Subcutaneous abdominal adipose tissue (tissue), 5 donors: ENCODE results near the gene BTBD17.

Experiments used
- H3K27ac ChIP-seq: one replicate; pipeline ENCODE4 v1.7.0; 2013; ENCODE audit warnings: low read depth, mild to moderate bottlenecking, inconsistent platforms, low read length, moderate library complexity
- H3K27me3 ChIP-seq, 5 donors: one replicate each; pipeline ENCODE4 v1.7.0; 2013; ENCODE audit warnings: low read length in 5 of 5, inconsistent platforms in 1 of 5; ENCODE audit not compliant: control insufficient read depth in 5 of 5, insufficient read depth in 4 of 5
- H3K36me3 ChIP-seq, 5 donors: one replicate each; pipeline ENCODE4 v1.7.0; 2013; ENCODE audit warnings: low read length in 5 of 5; ENCODE audit not compliant: control insufficient read depth in 5 of 5, insufficient read depth in 5 of 5
- H3K4me1 ChIP-seq, 5 donors: one replicate each; pipeline ENCODE4 v1.7.0; 2013; ENCODE audit warnings: low read length in 5 of 5, mild to moderate bottlenecking in 3 of 5, moderate library complexity in 1 of 5; ENCODE audit not compliant: control insufficient read depth in 5 of 5, insufficient read depth in 5 of 5
- H3K4me3 ChIP-seq, 5 donors: one replicate each; pipeline ENCODE4 v1.7.0; 2013; ENCODE audit warnings: low read length in 5 of 5, low read depth in 1 of 5
- H3K9ac ChIP-seq, 5 donors: one replicate each; pipeline ENCODE4 v1.7.0; 2013; ENCODE audit warnings: low read length in 5 of 5, mild to moderate bottlenecking in 4 of 5, moderate library complexity in 3 of 5
- H3K9me3 ChIP-seq, 5 donors: one replicate each; pipeline ENCODE4 v1.7.0; 2013; ENCODE audit warnings: low read length in 5 of 5; ENCODE audit not compliant: control insufficient read depth in 5 of 5
- donor health status: healthy.
- donor health status: healthy.
- donor health status: healthy.
- donor health status: healthy.
- donor health status: healthy.

BTBD17 gene

GRCh38 chr17:74339537-74340195 lies 22.0 kb downstream of the BTBD17 start:
- H3K4me3 ChIP-seq = no peak overlapping the region
- H3K4me1 ChIP-seq = peaks cover 0 to 5% (median 0%) of the 10 kb centered on the region in 5 donors
- peaks cover 11 to 35% (median 28%) of the 10 kb centered on the region in 5 donors for H3K27me3 ChIP-seq
- H3K9me3 ChIP-seq = peaks cover 0 to 1% (median 0%) of the 10 kb centered on the region in 5 donors
- no peak overlapping the region for H3K27ac ChIP-seq
- no peak overlapping the region for H3K9ac ChIP-seq
- no peaks in the 10 kb centered on the region for H3K36me3 ChIP-seq

- peaks cover 0 to 4% (median 0%) of the 10 kb centered on the region in 5 donors for H3K9me3 ChIP-seq
- peaks cover 11 to 24% (median 21%) of the 10 kb centered on the region in 5 donors for H3K27me3 ChIP-seq
- H3K9ac ChIP-seq = no peak overlapping the region
- H3K36me3 ChIP-seq = no peaks in the 10 kb centered on the region
- H3K27ac ChIP-seq = no peak overlapping the region
- H3K4me3 ChIP-seq = no peak overlapping the region
- H3K4me1 ChIP-seq = no peaks in the 10 kb centered on the region
Observed at GRCh38 chr17:74337834-74338500, 23.7 kb downstream of the BTBD17 start.

GRCh38 chr17:74336307-74336706 lies 25.4 kb downstream of the BTBD17 start:
- H3K4me1 ChIP-seq = no peaks in the 10 kb centered on the region
- H3K9me3 ChIP-seq = peaks cover 0 to 4% (median 0%) of the 10 kb centered on the region in 5 donors
- no peaks in the 10 kb centered on the region for H3K36me3 ChIP-seq
- H3K4me3 ChIP-seq = no peak overlapping the region
- no peak overlapping the region for H3K9ac ChIP-seq
- peaks cover 11 to 21% (median 17%) of the 10 kb centered on the region in 5 donors for H3K27me3 ChIP-seq
- no peak overlapping the region for H3K27ac ChIP-seq

- no peaks in the 10 kb centered on the region for H3K4me1 ChIP-seq
- peaks cover 11 to 24% (median 17%) of the 10 kb centered on the region in 5 donors for H3K27me3 ChIP-seq
- H3K4me3 ChIP-seq = no peak overlapping the region
- H3K9me3 ChIP-seq = peaks cover 0 to 4% (median 0%) of the 10 kb centered on the region in 5 donors
- no peaks in the 10 kb centered on the region for H3K36me3 ChIP-seq
- no peak overlapping the region for H3K27ac ChIP-seq
- no peak overlapping the region for H3K9ac ChIP-seq
Observed at GRCh38 chr17:74335529-74336062, 26.1 kb downstream of the BTBD17 start.

GRCh38 chr17:74334393-74335039 lies 27.2 kb downstream of the BTBD17 start:
- Histone ChIP-seq H3K27me3 (peaks cover 11 to 17% (median 14%) of the 10 kb centered on the region in 5 donors), H3K36me3 (no peaks in the 10 kb centered on the region), H3K9me3 (peaks cover 0 to 4% (median 0%) of the 10 kb centered on the region in 5 donors), H3K27ac (no peak overlapping the region), H3K9ac (no peak overlapping the region), H3K4me3 (no peak overlapping the region), H3K4me1 (no peaks in the 10 kb centered on the region)

GRCh38 chr17:74332763-74333283 lies 28.8 kb downstream of the BTBD17 start:
- Histone ChIP-seq H3K27me3 (peaks cover 4 to 8% (median 7%) of the 10 kb centered on the region in 5 donors), H3K36me3 (no peaks in the 10 kb centered on the region), H3K4me3 (no peak overlapping the region), H3K4me1 (no peaks in the 10 kb centered on the region), H3K27ac (no peak overlapping the region), H3K9me3 (peaks cover 0 to 4% (median 0%) of the 10 kb centered on the region in 5 donors), H3K9ac (no peak overlapping the region)

- Histone ChIP-seq H3K27ac (no peak overlapping the region), H3K4me1 (peaks cover 0 to 1% (median 0%) of the 10 kb centered on the region in 5 donors)
Observed at GRCh38 chr17:74332017-74332650, 29.5 kb downstream of the BTBD17 start.

GRCh38 chr17:74330446-74330845 lies 31.2 kb downstream of the BTBD17 start:
- no peak overlapping the region for H3K27ac ChIP-seq
- no peaks in the 10 kb centered on the region for H3K36me3 ChIP-seq
- H3K4me3 ChIP-seq = no peak overlapping the region
- H3K27me3 ChIP-seq = peaks cover 0 to 14% (median 4%) of the 10 kb centered on the region in 5 donors
- H3K9ac ChIP-seq = no peak overlapping the region
- peaks cover 0 to 4% (median 0%) of the 10 kb centered on the region in 5 donors for H3K9me3 ChIP-seq
- H3K4me1 ChIP-seq = peaks cover 2 to 17% (median 14%) of the 10 kb centered on the region in 5 donors

More at GRCh38 chr17:74332017-74332650, 29.5 kb downstream of the BTBD17 start:
- peaks cover 0 to 4% (median 0%) of the 10 kb centered on the region in 5 donors for H3K9me3 ChIP-seq
- no peaks in the 10 kb centered on the region for H3K36me3 ChIP-seq
- no peak overlapping the region for H3K9ac ChIP-seq
- no peak overlapping the region for H3K4me3 ChIP-seq
- peaks cover 0 to 10% (median 3%) of the 10 kb centered on the region in 5 donors for H3K27me3 ChIP-seq

- no peaks in the 10 kb centered on the region for H3K36me3 ChIP-seq
- H3K4me1 ChIP-seq = peaks cover 4 to 23% (median 20%) of the 10 kb centered on the region in 5 donors
- no peak overlapping the region for H3K27ac ChIP-seq
- peaks cover 0 to 14% (median 4%) of the 10 kb centered on the region in 5 donors for H3K27me3 ChIP-seq
- peaks cover 0 to under 1% (median 0%) of the 10 kb centered on the region in 5 donors for H3K9me3 ChIP-seq
- H3K4me3 ChIP-seq = no peak overlapping the region
- no peak overlapping the region for H3K9ac ChIP-seq
Observed at GRCh38 chr17:74329378-74329777, 32.3 kb downstream of the BTBD17 start.
